ENCODE data around the gene PARD3B. TPM values are rescaled to one million over a fixed set of nuclear protein-coding genes. Genes with fewer than 3 reads are reported as not detected.

The PARD3B gene
- total RNA-seq, 1 experiment from 2014 or later = 7.6 TPM

GRCh38 chr2:205642599-205643356 is 1097.5 kb downstream of the PARD3B start:
- Histone ChIP-seq H3K36me3 (ENCODE audit: low read depth) (no peaks in the 10 kb centered on the region), H3K4me3 (no peak overlapping the region), H3K27ac (no peak overlapping the region), H3F3A (ENCODE audit: insufficient read depth, low read depth) (no peaks in the 10 kb centered on the region), H3K9me2 (ENCODE audit: insufficient read depth) (no peaks in the 10 kb centered on the region), H3K4me2 (no peak overlapping the region), H3K4me1 (replicated peaks; ENCODE audit: insufficient read depth) (no peaks in the 10 kb centered on the region), H3K9me3 (ENCODE audit: insufficient read depth, low read depth) (no peaks in the 10 kb centered on the region), H4K20me1 (ENCODE audit: insufficient read depth) (no peaks in the 10 kb centered on the region), H2AFZ (no peak overlapping the region), H3K27me3 (ENCODE audit: insufficient read depth, low read depth) (no peaks in the 10 kb centered on the region), H3K79me2 (ENCODE audit: low read depth) (no peaks in the 10 kb centered on the region)
- POLR2A ChIA-PET (ENCODE audit: unreplicated experiment) = no interaction called here
- TF ChIP-seq EZH2 (IDR thresholded peaks at IDR 0.05; ENCODE audit: low read depth) = no peak
- TF ChIP-seq, protein P1, sequence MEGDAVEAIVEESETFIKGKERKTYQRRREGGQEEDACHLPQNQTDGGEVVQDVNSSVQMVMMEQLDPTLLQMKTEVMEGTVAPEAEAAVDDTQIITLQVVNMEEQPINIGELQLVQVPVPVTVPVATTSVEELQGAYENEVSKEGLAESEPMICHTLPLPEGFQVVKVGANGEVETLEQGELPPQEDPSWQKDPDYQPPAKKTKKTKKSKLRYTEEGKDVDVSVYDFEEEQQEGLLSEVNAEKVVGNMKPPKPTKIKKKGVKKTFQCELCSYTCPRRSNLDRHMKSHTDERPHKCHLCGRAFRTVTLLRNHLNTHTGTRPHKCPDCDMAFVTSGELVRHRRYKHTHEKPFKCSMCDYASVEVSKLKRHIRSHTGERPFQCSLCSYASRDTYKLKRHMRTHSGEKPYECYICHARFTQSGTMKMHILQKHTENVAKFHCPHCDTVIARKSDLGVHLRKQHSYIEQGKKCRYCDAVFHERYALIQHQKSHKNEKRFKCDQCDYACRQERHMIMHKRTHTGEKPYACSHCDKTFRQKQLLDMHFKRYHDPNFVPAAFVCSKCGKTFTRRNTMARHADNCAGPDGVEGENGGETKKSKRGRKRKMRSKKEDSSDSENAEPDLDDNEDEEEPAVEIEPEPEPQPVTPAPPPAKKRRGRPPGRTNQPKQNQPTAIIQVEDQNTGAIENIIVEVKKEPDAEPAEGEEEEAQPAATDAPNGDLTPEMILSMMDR (conservative IDR thresholded peaks at IDR 0.05) = no peak
- intact Hi-C loops (cut with micrococcal nuclease; ENCODE audit: unreplicated experiment) = no loop called here
- CTCF ChIA-PET = no interaction called here
- no peak for DNase-seq
- BruUV-seq (replicated peaks) = no TSS peak

DNA sequence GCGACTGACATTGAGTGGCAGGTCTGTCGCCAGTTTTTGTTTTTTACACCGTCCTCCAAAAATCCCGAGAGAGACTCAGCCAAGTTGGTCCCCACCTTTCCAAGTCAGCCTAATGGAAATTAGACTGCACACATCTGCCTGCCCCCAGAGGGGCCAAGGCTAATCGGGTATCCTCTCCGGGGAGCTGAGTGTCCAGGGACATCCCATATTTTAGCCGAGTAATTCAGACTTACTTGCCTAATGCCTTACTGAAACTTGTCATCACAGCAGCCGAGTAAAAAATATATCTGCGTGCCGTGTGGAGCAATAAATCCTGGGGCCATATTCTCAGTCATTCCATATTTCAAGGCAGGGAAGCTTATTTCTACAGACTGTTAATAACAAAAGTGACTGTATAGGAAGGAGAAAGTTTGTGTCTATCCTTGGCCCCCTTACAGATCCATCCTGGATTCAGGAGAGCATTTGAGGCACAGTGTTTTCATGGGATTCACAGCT is 1098.2 kb downstream of the PARD3B start:
- H4K20me1 ChIP-seq (ENCODE audit: insufficient read depth) = no peaks in the 10 kb centered on the region
- no peak overlapping the region for H3K4me2 ChIP-seq

GRCh38 chr2:205644018-205644417 is 1098.7 kb downstream of the PARD3B start:
- ChIA-PET CTCF (no interaction called here), POLR2A (ENCODE audit: unreplicated experiment) (no interaction called here)
- DNase-seq = no peak
- H3K27me3 ChIP-seq (ENCODE audit: insufficient read depth, low read depth) = no peaks in the 10 kb centered on the region
- no peak overlapping the region for H3K4me3 ChIP-seq
- H2AFZ ChIP-seq = no peak overlapping the region
- BruUV-seq (replicated peaks) = no TSS peak
- H3K79me2 ChIP-seq (ENCODE audit: low read depth) = no peaks in the 10 kb centered on the region
- no peak overlapping the region for H3K27ac ChIP-seq
- no peaks in the 10 kb centered on the region for H3K9me2 ChIP-seq (ENCODE audit: insufficient read depth)
- no peak overlapping the region for H3K4me2 ChIP-seq
- H4K20me1 ChIP-seq (ENCODE audit: insufficient read depth) = no peaks in the 10 kb centered on the region
- H3K36me3 ChIP-seq (ENCODE audit: low read depth) = no peaks in the 10 kb centered on the region
- no peaks in the 10 kb centered on the region for H3K4me1 ChIP-seq (replicated peaks; ENCODE audit: insufficient read depth)
- no peaks in the 10 kb centered on the region for H3K9me3 ChIP-seq (ENCODE audit: insufficient read depth, low read depth)
- no peaks in the 10 kb centered on the region for H3F3A ChIP-seq (ENCODE audit: insufficient read depth, low read depth)
- intact Hi-C loops (cut with micrococcal nuclease; ENCODE audit: unreplicated experiment) = no loop called here
- no peak for TF ChIP-seq EZH2 (IDR thresholded peaks at IDR 0.05; ENCODE audit: low read depth)
- TF ChIP-seq, protein P1 (conservative IDR thresholded peaks at IDR 0.05) = no peak

More for the DNA sequence above, 1098.2 kb downstream of the PARD3B start:
- Histone ChIP-seq H3K27me3 (ENCODE audit: insufficient read depth, low read depth) (no peaks in the 10 kb centered on the region), H3K9me3 (ENCODE audit: insufficient read depth, low read depth) (no peaks in the 10 kb centered on the region), H3K4me1 (replicated peaks; ENCODE audit: insufficient read depth) (no peaks in the 10 kb centered on the region), H3K79me2 (ENCODE audit: low read depth) (no peaks in the 10 kb centered on the region), H3K4me3 (no peak overlapping the region), H3K9me2 (ENCODE audit: insufficient read depth) (no peaks in the 10 kb centered on the region), H3K36me3 (ENCODE audit: low read depth) (no peaks in the 10 kb centered on the region), H2AFZ (no peak overlapping the region), H3K27ac (no peak overlapping the region), H3F3A (ENCODE audit: insufficient read depth, low read depth) (no peaks in the 10 kb centered on the region)
- ChIA-PET POLR2A (ENCODE audit: unreplicated experiment) (no interaction called here), CTCF (no interaction called here)
- no peak for DNase-seq
- no TSS peak for BruUV-seq (replicated peaks)
- TF ChIP-seq EZH2 (IDR thresholded peaks at IDR 0.05; ENCODE audit: low read depth) = no peak
- TF ChIP-seq, protein P1 (conservative IDR thresholded peaks at IDR 0.05) = no peak
- intact Hi-C loops (cut with micrococcal nuclease; ENCODE audit: unreplicated experiment) = no loop called here

Measured in PC-9 (cell line).